Stimulated activated CD4-positive, alpha-beta T cell treated with anti-CD3 and anti-CD28 coated beads, Interleukin-15, amount 100 ng/mL, for 48 hours (primary cell): Measurements from ENCODE around the gene SPG21.
A peak's percentile ranks its signal among the peaks of the same experiment; 100 is the strongest.
"Not testable (repeated sequence)": the region's sequence is repeated elsewhere in the genome, so short reads cannot be mapped to it uniquely, and the experiment has no call there.

Experiments
- DNase-seq, 2 donors: peaks; one replicate each; pipeline ENCODE4 v3.0.0-alpha.2; 2020; ENCODE audit warnings: low read depth in 2 of 2

SPG21 gene, protein sequence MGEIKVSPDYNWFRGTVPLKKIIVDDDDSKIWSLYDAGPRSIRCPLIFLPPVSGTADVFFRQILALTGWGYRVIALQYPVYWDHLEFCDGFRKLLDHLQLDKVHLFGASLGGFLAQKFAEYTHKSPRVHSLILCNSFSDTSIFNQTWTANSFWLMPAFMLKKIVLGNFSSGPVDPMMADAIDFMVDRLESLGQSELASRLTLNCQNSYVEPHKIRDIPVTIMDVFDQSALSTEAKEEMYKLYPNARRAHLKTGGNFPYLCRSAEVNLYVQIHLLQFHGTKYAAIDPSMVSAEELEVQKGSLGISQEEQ

DNA sequence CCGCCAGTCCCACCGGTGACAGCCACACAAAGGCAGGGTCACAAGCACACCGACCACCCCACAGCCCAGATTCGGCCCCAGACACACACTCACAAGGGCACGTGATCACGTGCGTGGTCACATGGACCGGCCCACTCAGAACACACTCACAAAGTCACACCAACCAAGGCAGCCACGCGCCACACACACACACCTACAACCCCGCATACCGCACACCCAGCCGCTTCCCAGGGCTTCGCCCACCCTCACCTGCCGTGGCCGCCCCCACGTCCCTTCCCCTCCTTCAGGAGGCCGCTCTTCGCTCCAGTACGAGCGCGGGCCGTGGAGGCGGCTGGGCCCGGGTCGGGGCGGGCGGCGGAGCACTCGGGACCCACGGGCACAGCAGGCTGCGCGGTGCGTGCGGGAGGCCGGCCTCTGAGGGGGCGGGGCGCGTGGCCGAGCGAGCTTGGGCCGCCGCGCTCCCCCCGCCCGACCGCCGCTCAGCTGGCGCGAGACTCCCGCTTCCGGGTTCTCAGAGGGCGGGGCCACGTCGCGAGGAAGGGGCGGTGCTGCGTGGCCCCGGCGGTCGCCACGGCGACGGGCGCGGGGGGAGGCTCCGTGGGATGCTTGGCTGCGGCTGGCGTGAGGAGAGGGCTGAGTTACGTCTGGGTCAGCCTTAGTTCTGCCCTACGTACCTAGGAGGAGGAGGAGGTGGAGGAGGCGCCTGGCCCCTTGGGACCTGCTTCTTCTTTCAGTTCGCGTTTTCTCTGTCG, at the start of gene SPG21:
TSS of gene SPG21 (minus strand) at position 499 of the 752 bp plus-strand sequence. CDS start 6,345 bp downstream, outside the sequence.
- peak; percentile 75 to 88 for DNase-seq

DNA sequence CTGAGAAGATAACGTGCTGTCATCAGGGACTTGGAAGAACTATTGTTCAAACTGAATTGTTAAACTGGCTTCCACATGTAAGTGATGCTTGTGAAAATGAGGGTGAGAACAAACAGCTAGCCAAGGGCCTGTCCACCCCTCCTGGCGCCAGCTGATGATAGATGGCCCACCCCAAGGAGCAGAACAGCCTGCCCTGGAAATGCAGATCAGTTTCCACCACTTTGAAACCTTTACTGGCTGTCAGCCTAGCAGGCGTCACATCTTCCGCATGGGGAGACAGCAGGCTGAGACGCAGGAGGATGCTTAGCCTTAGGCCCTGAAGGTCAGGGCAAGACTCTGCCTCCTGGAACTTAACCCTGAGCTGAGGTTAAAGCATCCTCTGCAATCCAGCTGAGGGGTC, 49.1 kb upstream of the SPG21 start:
- no peak for DNase-seq

GRCh38 chr15:65038428-65038827, 48.7 kb upstream of the SPG21 start:
- no peak for DNase-seq

- DNase-seq = no peak
Observed at GRCh38 chr15:65037309-65037708, 47.6 kb upstream of the SPG21 start.

DNA sequence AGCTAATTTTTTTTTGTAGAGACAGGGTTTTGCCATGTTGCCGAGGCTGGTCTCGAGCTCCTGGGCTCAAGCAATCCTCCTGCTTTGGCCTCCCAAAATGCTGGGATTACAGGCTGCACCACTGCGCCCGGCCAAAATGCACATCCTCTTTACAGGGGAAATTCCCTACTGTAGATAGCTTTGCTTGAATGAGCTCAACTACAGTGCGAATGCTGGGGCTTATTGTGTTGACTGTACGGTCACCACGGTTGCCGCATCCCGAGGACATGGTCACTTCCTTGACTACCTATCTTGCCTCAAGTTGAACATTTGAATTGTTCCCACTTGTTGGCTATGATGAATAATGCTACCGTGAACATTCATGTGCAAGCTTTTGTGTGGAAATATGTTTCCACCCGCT, 45.0 kb upstream of the SPG21 start:
- DNase-seq = no peak

GRCh38 chr15:65033659-65034269, 44.0 kb upstream of the SPG21 start:
- no peak for DNase-seq

GRCh38 chr15:65032801-65033537, 43.3 kb upstream of the SPG21 start:
- DNase-seq = peak; percentile 29 to 32

DNA sequence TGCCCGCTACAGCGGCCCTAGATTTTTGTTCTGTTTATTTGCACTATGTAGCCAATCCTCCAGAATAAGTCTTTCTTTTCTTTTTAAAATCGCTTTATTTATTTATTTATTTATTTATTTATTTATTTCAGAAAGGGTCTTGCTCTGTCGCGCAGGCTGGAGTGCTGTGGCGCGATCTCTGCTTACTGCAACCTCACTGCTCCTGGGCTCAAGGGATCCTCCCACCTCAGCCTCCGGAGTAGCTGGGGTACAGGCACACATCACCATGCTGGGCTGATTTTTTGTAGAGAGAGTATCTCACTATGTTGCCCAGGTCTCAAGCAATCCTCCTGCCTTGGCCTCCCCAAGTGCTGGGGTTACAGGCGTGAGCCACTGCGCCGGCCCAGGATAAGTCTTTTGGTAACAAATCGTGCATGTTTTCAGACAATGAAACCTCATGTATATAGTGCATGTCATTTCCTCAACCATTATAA, 40.1 kb upstream of the SPG21 start:
- no peak for DNase-seq

GRCh38 chr15:65028921-65029735, 39.4 kb upstream of the SPG21 start, which contains the start of gene MTFMT:
Gene MTFMT (minus strand): TSS chr15:65029639. CDS start chr15:65029613, 26 bp downstream.
- DNase-seq = peak; percentile 78 to 93

DNA sequence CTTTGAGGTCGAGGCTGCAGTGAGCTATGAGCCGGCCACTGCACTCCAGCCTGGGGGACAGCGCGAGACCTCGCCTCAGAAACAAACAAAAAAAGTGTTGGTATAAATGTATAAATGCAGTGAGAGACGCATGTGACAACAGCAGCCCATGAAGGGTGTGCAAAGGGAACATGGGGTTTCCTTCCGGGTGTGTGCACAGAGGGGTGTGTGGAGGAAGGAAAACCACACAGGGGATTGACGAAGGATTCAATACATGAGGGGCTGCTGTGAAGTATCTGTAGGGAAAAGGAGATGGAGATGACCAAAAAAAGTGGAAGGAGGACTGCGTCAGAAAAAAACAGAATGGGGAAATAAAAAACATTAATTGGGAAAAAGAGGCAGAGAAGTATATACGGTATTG, 38.6 kb upstream of the SPG21 start:
- no peak for DNase-seq

DNA sequence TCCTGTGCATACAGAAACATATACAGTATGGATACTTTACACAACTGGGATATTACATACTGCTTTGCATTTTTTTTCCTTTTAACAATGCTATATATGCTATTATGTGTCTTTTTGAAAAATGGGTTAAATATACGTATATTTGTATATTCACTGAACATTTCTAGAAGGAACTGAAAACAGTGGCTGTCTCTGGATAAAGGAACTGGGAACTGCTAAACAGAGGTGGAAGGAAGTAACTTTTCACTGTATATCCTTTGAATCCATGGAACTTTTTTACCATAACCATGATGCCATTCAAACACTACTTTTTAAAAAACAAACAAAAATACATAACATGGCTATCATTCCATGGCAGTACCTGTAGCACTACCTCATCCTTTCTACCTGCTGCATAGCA, 37.9 kb upstream of the SPG21 start:
- no peak for DNase-seq

DNA sequence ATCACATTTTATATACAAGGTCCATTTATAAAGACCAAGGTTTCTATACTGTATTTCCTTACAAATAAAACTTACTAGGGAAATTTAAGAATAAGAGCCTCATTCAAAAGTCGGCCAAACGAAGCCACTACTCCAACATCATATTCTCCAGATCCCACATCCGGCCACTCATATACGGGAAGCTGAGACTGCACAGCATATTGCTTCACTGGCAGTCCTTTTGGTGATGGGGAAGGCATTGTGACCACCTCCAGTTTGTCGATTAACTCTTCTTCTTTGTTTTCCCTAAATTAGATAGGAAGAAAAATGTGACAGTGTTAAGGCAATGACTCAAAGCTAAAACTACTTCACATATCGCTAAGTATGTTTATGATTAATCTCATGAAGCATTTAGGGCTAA, 37.0 kb upstream of the SPG21 start:
- no peak for DNase-seq

DNA sequence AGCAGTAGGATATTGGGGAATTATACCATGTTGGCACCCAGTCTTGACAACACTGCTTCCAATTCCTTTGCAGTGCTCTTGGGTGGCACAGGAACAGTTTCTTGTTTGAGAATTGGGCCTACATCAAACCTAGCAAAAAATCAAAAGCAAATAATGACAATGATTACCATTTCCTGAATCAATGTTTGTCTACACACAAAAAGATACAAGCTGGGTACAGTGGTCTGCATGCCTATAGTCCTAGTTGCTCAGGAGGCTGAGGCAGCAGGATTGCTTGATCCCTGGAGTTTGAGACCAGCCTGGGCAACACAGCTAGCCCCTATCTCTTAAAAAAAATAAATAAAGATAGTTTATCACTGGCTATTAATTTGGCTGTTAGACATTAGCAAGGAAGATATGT, 31.8 kb upstream of the SPG21 start:
- DNase-seq = no peak

DNA sequence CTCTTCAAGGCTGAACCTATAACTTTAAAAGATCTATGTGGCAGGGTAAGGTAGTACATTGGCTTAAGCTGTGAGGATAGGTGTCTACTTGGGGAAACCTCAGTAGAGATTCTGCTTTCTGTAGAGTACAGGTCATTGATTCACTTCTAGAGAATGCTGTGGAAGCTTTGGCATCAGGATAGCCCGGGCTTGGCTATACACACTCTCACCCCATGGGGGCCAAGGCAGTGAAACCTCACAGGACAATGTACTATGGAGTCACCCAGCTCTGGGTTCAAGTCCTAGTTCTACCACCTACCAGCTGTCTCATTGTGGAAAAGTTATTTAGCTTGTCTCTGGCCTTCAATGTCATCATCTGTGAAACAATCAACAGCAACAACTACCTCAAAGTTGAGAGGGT, 30.7 kb upstream of the SPG21 start:
- DNase-seq = no peak

DNA sequence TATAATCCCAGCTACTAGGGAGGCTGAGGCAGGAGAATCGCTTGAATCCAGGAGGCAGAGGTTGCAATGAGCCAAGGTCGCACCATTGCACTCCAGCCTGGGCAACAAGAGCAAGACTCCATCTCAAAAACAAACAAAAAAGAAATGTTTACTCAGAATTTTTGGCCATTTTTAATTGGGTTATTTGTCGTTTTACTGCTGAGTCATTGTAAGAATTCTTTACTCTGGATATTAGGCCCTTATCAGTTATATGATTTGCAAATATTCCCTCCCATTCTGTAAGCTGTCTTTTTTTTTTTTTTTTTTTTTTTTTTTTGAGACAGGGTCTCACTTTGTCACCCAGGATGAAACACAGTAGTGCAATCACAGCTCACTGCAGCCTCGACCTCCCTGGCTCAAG, 21.5 kb upstream of the SPG21 start:
- DNase-seq = not testable (repeated sequence)

DNA sequence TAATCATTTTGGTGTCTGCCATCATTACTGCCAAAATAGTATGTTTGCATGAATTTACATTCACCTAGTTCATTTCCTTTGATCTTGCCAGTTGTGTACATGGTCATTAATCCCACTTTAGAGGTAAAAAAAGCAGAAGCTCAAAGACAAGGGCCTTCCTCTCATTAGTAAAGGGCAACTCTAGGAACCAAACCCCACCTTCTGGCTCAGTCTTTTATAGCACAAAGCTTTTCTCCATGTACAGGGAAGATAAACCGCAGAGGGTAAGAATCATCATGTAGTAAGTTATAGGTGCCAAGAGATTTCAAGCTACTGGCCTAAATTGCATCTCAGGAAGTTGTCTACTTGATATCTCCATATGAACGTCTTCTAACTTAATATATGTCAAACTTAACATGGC, 19.3 kb upstream of the SPG21 start:
- DNase-seq = no peak

GRCh38 chr15:65006876-65007275, 17.2 kb upstream of the SPG21 start:
- no peak for DNase-seq

DNA sequence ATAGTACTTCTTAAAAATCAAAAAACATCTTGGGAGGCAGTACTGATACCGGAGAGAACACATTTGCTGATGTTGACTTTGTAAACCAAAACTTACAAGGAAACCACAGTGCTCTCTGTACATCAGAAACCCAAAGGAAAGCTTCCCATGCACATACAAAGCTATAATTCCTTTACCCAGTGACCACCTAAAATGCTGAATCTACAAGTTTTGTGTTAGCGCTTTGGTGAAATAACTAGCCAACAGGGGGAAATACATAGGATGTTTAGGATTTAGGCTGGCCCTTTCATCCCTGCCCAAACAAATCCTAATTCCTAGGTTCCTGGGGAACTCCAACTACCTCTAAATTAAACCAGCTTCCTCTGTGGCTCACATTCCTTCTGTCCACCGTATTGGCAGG, 15.3 kb upstream of the SPG21 start:
- DNase-seq = no peak

GRCh38 chr15:64997745-64998375, 8.1 kb upstream of the SPG21 start:
- DNase-seq = no peak

DNA sequence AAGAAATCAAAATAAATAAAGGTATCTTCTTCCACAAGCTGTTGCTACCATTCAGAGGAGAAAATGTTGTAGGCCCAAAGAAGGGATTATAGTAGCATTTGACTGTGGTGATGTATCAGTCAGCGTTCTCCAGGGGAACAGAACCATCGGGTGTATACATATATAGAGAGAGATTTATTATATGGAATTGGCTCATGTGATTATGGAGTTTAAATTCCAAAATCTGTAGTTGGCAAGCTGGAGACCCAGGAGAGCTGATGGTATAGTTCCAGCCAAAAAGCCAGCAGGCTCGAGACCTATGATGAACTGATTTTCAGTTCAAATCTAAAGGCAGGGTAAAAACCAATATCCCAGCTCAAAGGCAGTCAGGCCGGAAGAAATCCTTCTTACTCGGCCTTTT, 7.4 kb upstream of the SPG21 start:
- DNase-seq = no peak

- no peak for DNase-seq
Observed at GRCh38 chr15:64993290-64993689, 3.6 kb upstream of the SPG21 start.
